T-helper 1 cell (primary cell): ENCODE data around the gene CMTR1.

Experiments used
- DNase-seq, 5 donors: peaks; one replicate each; pipeline ENCODE4 v3.0.0-alpha.2; 2012 to 2020

Gene CMTR1

DNA sequence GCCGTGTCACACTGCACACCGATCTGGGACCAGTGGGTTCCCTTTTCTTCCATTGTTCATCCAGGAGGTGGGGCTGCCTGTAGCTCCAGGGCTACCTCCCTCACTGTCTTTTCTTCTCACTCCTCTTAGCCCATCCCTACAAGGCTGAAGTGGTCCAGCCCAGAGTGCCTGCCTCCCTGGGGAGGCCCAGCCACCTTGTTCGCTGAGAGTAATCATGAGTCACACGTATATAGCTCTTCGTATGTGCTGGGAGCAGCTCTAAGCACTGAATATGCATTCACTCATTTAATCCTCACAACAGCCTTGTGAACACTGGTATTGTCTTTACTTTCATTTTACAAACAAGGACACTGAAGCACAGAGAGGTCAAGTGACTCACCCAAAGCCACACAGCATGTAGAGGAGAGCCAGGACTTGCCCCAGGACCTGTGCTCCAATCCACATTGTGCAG lies 81.3 kb downstream of the CMTR1 start:
- peak in 1 of 5 donors; percentile 61 for DNase-seq

DNA sequence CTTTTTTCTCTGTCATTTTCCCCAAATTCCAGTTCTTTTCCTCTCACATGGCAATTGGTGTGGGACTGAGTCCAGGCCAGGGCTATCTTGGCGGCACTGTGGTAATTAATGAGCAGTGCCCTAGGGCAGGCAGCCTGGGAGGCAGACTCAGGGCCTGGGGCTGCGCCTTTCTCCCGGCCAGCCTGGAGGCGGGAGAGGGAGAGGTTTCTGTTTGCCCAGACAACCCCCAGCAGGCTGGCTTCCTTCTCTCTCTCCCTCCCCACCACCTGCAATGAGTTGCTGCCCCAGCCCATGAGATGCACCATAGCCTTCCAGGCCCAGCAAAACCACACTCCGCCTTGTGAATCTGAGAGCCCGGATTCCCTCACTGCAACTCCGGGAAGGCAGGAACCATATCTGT lies 81.8 kb downstream of the CMTR1 start:
- no peak for DNase-seq

GRCh38 chr6:37515712-37516075 lies 82.7 kb downstream of the CMTR1 start:
- DNase-seq = no peak

DNA sequence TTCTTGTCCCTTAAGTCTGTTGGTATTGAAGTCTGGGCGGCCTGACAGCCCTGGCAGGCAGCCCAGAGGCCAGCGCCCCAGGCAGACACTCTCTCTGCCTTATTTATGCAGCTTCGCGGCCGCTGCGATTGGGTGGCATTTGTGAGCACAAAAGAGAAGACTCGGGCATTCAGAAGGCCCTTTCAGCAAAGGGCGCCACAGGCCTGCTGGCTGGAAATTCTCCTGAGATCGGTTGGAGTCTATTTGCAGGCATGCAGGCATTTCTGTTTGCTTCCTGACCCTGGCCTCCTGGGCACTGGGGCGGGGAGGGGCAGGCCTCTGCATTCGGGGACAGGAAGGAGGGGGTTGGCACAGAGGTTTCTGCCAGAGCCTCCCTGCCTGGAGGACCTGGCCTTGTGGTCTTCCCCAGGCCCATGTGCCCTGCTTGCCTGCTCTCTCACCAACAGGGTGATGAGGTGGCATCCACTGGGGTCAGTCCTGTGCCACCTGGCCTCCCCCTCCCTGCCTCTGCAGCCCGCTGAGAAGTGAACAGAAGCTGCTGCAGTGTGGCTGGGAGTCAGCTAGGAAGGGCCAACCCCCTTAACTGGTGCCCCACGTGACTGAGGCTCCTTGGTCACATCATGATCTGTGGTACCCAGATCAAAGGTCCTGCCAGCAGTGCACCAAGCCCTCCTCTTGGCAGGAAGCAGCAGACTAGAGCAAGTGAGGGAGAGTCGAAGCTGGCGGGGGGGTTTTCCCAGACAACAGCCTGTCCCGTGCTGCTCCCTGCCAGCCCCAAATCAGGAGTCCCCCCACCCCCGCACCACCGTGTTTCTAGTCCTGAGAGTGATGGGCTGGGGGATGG lies 83.3 kb downstream of the CMTR1 start:
- DNase-seq = peak; percentile 87 to 95 (median 91)

DNA sequence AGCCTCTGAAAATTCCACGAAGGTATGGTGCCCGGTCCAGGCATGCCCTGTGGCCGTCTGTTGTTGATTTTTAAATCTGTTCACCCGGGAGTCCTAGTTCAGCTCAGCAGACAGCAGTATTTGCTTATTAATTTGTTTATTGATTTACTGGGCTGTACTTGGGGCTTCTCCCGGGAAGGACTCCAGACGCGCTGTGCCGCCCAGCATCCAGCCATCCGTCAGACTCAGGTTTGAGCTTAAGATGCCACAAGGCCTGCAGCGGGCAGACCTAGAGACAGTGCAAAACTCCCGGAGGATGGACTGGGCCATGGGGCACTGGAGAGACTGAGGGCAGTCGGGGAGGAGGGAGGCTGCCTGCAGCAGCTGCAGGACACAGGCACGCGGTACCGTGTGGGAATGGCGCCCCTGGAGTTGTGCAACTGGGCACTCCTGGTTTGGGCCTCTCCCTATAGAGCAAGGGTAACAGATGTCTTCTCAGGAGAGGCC lies 83.9 kb downstream of the CMTR1 start:
- DNase-seq = no peak

GRCh38 chr6:37517411-37517812 lies 84.4 kb downstream of the CMTR1 start:
- peak; percentile 48 to 92 (median 72) for DNase-seq

DNA sequence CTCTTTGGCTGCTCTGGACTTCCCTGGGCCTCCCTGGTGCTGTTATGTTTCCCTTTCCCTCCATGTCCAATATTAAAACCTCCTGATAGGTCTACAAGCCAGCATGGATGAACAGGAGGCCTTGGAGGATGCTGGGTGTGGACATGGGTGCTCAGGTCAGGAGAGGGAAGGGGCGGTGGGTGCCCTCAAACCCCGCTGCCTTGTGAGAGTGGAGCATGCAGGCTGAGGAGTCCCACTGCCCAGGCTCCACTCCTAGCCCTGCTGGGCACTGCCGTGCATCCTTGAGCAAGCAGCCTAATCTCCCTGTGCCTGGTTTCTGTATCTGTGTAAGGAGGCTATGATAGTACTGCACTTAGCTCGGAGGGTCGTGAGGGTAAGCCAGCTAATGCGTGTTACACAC lies 85.1 kb downstream of the CMTR1 start:
- no peak for DNase-seq

GRCh38 chr6:37519461-37519860 lies 86.4 kb downstream of the CMTR1 start:
- DNase-seq = no peak

DNA sequence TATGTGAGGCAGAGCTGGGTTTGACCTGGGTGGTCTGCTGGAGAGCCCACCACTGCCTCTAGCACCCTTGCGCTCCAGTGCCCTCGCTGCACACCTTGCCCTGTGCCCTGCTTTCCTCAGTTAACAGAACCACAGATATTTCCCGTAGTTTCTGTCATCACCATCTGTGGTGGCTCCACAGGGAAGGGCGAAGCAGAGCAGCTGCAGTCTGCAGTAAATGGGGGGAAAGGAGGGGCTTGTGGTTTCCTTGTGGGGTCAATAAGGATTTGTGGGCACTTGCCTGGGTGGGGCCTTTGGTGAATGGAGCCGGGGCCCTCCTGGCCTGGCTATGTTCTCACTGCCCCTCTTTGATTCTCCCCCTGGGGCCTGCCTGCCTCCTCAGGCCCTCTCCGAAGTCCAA lies 87.9 kb downstream of the CMTR1 start:
- no peak for DNase-seq

GRCh38 chr6:37521674-37522073 lies 88.7 kb downstream of the CMTR1 start:
- no peak for DNase-seq

GRCh38 chr6:37522836-37523235 lies 89.8 kb downstream of the CMTR1 start:
- no peak for DNase-seq

DNA sequence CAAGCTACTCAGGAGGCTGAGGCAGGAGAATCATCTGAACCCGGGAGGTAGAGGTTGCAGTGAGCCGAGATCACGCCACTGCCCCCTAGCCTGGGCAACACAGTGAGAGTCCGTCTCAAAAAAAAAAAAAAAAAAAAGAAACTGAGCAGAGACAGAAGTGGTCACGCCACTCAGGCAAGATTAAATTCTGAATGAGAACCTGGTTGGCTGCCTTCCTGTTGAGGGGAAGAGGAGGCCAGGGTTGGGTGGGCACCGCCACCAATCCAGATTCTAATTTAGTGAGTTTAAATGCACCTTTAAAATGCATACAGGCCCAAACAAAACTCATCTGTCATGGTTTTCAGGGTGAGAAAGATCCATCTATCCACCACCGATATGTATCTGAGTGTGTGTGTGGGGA lies 90.4 kb downstream of the CMTR1 start:
- no peak for DNase-seq

DNA sequence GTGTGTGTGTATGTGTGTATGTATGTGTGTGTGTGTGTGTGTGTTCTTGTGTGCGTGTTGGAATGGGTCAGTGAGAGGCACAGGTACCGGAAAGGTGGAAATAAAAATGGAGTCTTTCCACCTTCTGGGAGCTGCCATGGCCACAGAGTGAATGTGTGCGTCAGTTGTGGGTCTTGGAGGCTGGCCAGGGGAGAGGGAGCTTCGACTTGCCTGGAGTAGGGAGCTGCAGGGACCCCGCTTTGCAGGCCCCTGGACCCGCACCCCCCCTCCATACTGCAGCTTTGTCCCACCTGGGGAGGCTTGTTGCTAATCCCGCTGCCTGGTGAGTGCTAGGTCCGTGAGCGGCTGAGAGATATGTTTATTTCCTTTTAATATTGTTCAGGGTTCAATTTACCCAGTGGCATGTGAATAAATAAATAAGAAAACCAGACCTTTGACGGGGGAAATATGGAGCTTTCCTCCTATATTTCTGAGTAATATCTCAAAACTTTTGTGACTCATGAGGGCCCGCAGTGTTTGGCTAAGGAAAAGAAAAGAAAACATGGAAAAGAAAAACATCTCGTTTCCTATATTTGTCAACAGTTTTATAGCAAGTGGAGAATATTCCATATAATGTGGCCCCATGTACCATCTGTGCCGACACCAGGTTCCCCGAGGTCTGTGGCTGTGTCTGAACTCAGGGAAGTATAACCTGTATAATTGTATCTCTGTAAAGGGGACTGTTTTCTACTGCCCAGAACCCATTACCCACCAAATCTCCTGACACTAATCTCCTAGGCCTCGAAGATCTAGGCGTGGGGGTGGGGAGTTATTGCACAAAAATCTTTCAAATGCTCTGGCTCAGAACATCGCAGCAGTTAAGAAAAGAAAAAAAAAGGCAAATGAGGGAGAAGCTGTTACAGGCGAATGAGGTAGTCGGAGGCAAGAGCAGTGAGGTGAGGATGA lies 91.3 kb downstream of the CMTR1 start:
- DNase-seq = no peak

GRCh38 chr6:37524970-37525318 lies 91.9 kb downstream of the CMTR1 start:
- no peak for DNase-seq

DNA sequence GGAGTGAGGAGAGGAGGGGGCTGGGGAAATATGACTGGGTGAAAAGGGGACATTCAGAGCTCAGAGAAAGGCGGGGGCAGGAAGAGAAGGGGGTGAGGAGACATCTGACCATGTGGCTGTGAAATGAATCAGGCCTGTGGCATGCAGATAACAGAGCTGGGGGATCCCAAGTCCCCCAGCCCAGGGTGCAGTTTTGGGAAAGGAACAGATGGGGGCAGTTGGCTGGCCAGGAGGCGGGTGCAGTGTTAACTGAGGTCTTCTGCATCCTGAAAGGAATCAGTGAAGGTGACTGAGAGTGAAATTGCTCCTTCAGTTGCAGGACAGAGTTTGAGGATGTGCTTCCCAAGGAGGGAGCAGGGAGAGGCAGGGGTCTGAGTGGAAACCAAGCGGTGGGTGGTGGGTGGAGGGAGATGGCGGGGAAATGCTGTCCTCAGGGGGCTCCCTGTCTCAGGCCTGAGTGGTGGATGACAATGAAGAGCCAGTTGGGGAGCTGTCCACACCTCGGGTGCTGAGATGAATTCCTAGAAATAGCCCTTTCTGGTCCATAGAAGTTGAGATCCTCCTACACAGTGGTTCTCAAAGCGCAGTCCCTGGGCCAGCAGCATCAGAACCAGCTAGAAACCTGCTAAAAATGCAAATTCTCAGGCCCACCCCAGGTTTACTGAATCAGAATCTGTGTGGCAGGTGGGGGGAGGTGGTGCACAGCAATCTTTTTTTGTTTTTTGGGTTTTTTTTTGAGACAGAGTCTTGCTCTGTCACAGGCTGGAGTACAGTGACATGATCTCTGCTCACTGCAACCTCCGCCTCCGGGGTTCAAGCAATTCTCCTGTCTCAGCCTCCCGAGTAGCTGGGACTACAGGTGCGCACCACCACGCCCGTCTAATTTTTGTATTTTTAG lies 92.7 kb downstream of the CMTR1 start:
- no peak for DNase-seq

- no peak for DNase-seq
These were observed 95.5 kb downstream of the CMTR1 start for GRCh38 chr6:37528541-37528940.

- DNase-seq = no peak
These were observed 97.3 kb downstream of the CMTR1 start for GRCh38 chr6:37530297-37530696.

GRCh38 chr6:37531026-37531425 lies 98.0 kb downstream of the CMTR1 start:
- DNase-seq = no peak
